Endothelial cell of umbilical vein (primary cell): ENCODE data around the gene RNF224.

Experiments used
- FOS ChIP-seq: IDR thresholded peaks from 2 replicates; pipeline ENCODE4 v1.6.1; 2011; ENCODE audit warnings: mild to moderate bottlenecking, low read length, moderate library complexity, borderline replicate concordance; ENCODE audit not compliant: insufficient read depth
- MYC ChIP-seq: IDR thresholded peaks from one replicate; pipeline ENCODE4 v1.6.1; 2011; ENCODE audit warnings: mild to moderate bottlenecking, low read depth, low read length
- POLR2A ChIP-seq: IDR thresholded peaks from 2 replicates; pipeline ENCODE4 v1.6.1; 2012; ENCODE audit warnings: low read depth, mild to moderate bottlenecking, control low read depth, low read length
- POLR2AphosphoS5 ChIP-seq: IDR thresholded peaks from 2 replicates; pipeline ENCODE4 v1.6.1; 2012; ENCODE audit warnings: low read depth, mild to moderate bottlenecking, control low read depth, low read length, moderate library complexity; ENCODE audit not compliant: insufficient read depth
- TF ChIP-seq, protein P1 (sequence below), 2 donors: IDR thresholded peaks; 1 replicate in 1 of 2; 2 replicates in 1 of 2; pipeline ENCODE4 v1.5.1; 2011; ENCODE audit warnings: low read length in 2 of 2, mild to moderate bottlenecking in 2 of 2, moderate library complexity in 2 of 2, control low read depth in 1 of 2, inconsistent platforms in 1 of 2, low read depth in 1 of 2; ENCODE audit not compliant: insufficient read depth in 1 of 2; ENCODE audit errors: extremely low read depth in 1 of 2
- TF ChIP-seq, protein P2 (sequence below): IDR thresholded peaks from 2 replicates; pipeline ENCODE4 v1.6.1; 2011; ENCODE audit not compliant: insufficient read depth, insufficient read length

GRCh38 chr9:137202966-137203365 is 24.3 kb upstream of the RNF224 start:
- TF ChIP-seq, protein P1, sequence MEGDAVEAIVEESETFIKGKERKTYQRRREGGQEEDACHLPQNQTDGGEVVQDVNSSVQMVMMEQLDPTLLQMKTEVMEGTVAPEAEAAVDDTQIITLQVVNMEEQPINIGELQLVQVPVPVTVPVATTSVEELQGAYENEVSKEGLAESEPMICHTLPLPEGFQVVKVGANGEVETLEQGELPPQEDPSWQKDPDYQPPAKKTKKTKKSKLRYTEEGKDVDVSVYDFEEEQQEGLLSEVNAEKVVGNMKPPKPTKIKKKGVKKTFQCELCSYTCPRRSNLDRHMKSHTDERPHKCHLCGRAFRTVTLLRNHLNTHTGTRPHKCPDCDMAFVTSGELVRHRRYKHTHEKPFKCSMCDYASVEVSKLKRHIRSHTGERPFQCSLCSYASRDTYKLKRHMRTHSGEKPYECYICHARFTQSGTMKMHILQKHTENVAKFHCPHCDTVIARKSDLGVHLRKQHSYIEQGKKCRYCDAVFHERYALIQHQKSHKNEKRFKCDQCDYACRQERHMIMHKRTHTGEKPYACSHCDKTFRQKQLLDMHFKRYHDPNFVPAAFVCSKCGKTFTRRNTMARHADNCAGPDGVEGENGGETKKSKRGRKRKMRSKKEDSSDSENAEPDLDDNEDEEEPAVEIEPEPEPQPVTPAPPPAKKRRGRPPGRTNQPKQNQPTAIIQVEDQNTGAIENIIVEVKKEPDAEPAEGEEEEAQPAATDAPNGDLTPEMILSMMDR (IDR thresholded peaks at IDR 0.05; ENCODE audit: extremely low read depth in 1 of 2, insufficient read depth in 1 of 2, low read depth in 1 of 2, low read length in 2 of 2): no peak
- TF ChIP-seq POLR2A (no peak), MYC (no peak), POLR2AphosphoS5 (no peak), FOS (no peak)
- TF ChIP-seq, protein P2, sequence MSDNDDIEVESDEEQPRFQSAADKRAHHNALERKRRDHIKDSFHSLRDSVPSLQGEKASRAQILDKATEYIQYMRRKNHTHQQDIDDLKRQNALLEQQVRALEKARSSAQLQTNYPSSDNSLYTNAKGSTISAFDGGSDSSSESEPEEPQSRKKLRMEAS: no peak
